DMS153 treated with DMSO at 0.1 percent for 48 hours (cell line): ENCODE results near the gene TRDN.

Experiments
- DNase-seq: peaks from one replicate; lab custom pipeline; 2025; ENCODE audit not compliant: unreplicated experiment; lab: John Stamatoyannopoulos, UW

Gene TRDN

DNA sequence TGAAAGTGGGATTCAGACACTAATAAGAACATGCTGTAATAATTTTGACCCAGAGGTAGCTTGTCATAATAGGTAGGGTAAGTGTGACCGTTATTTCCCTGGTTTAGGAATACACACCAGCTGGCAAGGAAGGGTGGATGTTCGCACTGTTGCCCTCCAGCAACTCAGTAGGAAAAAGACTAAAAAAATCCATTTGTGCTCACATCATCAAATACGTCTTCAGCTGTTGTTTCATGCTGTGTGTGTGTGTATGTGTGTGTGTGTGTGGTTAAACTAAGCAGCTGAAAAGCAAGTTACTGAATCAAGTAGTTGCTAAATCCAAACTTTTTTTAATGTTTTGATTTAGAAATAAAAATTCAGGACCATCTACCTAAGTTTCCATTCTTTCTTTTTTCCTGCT, 218.7 kb downstream of the TRDN start:
- no peak for DNase-seq

DNA sequence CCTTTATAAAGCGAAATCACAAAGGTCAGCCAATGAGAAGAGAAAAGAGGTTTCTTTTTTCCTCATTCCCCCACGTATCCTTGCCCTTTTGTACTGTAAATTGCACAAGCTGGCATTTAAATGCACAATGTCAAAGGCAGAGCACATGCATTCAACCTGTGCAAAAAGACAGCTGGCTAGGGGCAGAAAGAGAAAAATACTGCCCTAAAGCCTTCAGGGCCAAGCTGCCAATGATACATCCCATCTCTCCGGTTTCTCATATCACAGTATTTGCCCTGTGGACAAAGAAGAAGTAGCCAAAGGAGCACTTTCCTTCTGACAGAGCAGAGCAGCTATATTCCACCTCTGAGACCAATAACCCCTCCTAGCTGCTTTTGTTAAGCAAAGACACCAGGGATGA, 219.2 kb downstream of the TRDN start:
- no peak for DNase-seq

DNA sequence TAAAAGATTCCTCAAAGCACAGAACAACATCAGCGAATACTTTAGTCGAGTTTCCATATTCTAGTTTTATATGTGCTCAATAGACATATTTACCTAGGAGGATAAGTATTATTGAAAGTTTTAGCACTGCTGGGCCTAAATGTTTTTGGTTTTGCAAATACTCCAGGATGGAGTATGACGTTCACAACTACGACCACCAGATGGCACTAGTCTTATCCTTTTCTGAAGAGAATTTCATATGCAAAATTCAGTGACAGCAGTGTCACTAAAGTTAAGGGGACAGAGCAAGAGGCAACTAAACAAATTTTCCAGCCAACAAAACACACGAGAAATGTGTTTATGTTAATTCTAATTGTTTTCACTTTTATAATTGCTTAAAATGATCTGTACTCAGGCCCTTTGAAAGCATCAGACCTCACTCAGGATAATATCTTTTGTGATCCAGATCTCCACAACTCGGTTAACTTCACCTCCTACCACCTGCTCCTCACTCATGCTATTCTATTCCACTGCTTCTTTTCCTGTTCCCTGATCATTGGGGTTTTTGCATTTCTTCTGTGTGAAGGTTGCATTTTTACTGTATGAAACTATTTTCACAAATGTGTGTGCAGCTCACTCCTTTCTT, 220.8 kb downstream of the TRDN start:
- DNase-seq, result peak; percentile 48

DNA sequence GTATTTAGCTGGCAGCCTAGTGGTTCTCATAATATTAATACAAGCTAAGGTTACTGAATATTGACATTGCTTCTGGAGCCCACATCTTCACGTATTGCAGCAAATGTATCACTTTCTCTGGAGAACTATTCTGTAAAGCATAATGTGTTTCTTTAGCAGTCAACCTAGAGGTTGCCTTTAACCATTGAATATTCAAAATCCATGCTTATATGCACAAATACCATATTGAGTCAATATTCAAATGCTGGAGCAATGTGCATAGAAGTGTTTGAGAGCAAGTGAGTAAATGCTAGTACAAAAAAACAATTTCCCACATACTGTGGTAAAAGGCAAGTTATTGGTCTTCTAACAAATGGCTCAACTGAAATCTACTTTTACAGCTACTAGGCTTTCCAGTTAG, 231.8 kb downstream of the TRDN start:
- no peak for DNase-seq

DNA sequence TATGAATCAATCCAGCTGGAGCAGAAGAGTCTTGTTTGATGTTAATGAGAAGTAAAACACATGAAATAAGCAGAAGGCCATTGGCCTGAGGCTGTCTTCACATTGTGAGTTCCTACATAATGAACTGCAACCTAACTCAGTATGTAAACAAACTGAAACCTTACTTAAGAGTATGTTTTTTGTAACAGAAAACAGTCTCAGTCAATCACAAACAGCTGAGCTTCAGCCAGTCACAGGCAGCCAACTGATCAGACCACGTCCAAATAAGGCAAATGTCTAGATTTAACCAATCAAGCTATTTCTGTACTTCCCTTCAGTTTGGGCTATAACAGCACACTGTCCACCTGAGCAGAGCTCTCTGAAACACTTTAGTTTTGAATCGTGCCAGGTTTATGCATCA, 234.7 kb downstream of the TRDN start:
- no peak for DNase-seq

DNA sequence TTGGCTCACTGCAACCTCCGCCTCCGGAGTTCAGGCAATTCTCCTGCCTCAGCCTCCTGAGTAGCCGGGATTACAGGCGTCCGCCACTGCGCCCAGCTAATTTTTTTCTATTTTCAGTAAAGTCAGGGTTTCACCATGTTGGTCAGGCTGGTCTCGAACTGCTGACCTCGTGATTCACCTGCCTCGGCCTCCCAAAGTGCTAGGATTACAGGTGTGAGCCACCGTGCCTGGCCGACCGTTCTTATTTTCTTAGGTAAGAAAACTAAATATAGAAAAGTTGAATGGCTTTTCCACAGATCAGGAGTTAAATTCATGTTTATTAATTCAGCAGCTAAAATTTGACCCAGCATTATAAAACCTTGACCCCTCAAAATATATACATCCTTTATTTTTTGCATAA, 238.7 kb downstream of the TRDN start:
- no peak for DNase-seq

DNA sequence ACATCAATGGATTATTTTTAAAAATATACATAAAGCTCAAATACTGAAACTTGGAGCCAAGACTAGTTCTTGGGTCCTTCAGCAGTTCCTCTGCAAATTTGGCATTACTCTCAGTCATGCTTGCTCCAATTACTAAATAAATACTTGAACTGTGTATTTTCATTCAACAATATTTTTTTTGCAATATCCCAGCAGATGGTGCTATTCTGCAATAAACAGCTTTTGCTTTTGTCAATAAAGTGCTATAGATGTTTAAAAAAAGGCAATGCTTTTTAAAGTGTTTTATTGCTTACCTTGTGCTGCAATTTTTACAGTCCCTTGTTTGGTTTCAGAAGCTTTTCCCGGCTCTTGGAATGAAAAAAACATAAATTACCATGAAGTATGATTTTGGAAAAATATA, 243.4 kb downstream of the TRDN start:
- DNase-seq, result peak; percentile 74

DNA sequence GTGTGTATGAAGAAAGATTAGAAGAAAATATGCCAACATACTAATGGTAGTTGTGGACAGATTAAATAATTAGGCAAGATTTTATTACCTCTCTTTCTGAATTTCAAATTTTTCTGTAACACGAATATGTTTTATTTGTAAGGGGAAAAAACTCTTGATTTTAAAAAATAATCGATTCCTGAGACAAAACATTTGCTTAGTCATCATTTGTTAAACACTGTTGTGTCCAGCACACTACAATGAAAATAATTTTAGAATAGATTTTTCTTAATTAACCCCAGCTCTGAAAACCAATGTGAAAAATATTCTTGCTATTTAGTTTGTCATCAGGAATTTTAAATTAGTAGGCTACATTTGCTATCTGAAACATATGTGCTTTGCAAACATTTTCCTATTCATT, 253.0 kb downstream of the TRDN start:
- no peak for DNase-seq

DNA sequence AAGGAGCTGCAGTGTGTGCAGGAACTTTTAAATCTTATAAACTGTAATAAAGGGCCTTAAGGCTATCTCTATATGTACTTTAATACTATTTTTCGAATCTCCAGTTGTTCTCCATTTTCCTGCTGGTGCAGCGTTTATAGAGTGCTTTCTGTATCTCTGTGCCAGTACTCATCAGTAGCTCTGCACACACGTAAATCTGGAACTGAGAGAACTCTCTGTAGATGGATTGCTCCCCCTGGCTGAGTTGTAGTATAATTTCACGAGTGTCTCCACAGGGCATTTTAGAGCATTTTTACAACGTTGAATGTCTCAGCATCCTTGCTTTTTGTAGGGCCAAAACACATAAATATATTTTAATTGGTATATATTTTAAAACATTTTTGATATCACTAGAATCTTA, 256.5 kb downstream of the TRDN start:
- DNase-seq, result peak; percentile 45

DNA sequence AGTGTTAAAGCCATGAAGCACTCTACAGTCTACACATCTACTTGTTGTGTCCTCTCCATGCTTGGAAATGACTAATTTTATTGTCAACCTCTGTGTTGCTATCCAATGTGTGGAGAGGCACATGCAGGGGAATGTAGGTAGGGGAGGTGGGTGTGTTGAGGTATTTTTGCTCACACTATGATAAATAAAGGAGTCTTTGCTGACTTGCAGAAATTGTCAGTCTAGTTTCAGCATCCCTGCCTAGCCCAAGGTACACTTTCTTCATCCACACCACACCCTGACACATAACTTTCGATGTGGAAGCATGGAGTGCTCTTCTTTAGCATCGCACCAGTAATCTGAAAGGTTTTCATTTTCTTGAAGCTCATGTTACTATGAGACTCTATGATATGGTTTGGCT, 264.0 kb downstream of the TRDN start:
- no peak for DNase-seq

DNA sequence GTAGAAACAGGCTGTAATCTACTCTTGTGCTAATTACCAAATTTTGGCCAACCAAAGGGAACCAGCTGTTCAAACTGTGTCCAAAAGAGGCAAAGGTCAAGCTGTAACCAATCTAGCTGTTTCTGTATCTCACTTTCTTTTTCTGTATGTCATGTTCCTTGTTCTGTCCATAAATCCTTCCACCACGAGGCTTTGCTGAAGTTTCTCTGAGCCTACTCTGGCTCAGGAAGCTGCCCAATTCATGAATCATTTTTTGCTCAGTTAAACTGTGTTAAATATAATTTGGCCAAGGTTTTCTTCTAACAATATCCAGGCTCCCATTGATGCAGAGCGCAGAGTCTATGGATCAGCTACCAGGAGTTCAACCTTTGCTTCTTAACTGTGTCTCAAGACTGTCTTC, 272.8 kb downstream of the TRDN start:
- DNase-seq, result no peak

DNA sequence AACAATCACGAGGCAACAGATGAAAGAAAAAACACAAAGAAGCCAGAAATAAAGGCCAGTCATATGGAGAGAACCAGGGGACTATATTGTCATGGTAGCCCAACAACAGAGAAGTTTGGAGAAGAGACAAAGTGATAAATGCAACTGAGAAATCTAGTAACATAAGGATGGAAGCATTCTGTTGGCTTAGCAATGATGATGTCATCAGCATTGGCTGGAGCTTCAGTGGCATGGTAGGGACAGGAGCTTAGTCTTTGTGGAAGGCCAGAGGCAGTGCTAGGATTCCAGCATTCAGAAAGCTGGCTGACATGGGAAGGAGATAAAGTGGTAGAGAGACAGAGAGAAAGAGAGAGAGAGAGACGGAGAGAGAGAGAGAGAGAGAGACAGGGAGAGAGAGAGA, 276.4 kb downstream of the TRDN start:
- no peak for DNase-seq

DNA sequence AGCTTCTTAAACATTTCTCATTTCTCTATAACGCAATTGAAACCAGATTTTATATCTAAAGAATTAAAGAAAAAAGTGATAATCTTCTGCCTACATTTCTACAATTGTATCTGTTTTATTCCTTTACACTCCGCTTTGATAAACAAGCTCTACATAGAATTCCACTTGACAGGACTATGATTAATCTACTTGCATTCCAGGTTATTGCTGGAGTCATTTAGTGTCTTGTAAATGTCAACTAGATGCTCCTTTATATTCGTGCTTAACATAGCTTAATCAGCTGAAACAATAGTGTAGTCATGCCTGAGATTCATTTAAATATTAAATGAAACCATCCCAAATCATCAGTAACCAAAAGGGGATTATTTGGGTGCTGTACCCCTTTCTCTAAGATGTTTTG, 284.0 kb downstream of the TRDN start:
- no peak for DNase-seq

DNA sequence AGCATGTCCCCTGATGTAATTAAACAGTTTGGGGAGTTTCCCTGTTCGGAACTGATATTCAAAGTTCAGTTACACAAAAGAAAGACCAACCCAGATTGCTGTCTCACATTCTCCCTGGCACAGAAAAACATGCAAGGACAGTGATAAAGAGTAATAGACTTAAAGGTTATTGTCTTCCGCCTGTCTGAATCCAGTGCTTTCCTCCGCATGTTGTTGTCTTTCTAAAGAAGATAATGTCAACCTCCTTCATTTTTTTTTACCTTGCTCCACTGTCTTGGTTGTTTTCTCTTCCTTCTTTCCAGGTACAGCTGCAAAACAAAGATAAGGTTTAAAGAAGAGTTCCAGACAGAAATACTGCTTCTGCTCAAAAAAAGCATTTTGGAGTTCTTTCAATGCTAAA, 284.5 kb downstream of the TRDN start:
- no peak for DNase-seq

DNA sequence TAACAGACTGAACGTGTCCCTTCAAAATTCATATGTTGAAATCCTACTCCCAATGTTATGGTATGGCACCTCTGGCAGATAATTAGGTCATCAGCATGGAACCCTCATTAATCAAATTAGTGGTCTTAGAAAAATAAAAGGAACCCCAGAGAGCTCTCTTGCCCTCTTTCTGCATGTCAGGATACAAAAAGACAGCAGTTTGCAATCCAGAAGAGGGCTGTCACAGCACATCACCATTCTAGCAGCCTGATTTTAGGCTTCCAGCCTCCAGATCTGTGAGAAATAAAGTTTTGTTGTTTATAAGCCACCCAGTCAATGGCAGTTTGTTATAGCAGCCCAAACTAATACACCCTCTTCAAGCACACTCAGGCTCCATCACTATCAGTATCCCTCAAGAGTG, 292.9 kb downstream of the TRDN start:
- DNase-seq, result no peak

DNA sequence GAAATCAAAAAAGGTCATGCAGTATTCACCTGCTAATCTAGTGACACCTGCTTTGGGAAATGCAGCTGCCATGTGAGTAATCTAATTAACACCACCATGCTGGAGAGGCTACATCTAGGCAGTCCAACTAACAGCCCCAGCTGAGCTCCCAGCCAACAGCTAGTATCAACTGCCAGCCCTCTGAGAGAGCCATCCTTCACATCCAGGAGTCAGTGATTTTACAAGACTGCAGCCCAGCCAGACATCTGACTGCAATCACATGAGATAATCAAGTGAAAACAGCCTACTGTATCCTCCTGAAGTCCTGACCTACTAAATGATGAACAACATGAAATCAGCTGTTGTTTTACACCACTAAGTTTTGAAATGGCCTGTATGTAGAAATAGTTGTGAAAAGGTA, 298.4 kb downstream of the TRDN start:
- no peak for DNase-seq

DNA sequence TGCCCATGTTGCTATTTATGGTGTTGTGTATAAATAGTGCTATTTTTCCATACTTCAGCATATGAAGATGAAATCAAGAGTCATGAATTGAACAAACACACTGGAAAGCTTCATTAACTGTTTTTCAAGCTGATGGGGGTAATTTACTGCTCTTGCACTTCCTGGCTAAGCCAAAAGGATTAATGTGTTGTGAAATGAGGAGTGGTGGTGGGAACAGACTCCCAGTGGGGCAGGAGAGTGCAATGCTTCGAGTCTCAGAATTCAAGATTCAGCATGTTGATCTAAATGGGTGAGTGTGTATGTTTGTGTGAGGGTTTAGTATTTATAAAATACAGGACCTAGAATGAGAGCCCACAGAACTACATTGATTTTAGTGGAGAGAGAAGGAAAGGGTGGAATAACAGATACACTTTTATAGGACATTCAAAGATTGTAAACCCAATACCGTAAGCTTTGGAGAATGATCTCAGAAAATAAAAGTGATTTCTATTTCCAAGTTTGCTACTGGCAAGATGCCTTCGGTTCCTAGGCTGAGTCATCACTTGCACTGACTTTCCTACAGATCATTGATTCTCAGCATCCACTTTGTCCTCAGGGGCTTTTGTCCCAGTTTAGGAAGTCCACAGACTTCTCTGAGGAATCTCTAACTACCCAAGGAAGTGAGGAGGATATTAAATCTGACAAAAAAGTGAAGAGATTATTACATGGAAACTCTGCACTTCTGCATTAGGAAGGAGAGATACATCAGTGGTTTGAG, 303.6 kb downstream of the TRDN start:
- no peak for DNase-seq

DNA sequence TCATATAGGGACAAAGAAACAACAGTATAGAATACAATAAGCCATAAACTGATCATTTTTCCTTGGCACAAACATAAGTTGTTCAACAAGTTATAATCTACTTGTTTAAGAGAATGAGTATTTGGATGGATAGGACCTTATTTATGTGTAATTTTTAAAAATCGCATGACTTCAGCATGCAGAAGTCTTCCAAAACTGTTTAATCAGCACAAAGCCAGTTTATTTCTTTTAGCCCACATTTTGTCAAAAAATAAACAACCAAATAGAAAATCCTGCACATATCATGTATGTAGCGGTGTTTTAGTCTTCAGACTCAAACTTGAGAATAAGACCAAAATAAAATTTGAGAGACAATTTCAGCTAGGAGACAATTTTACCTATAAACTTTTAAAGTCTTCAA, 304.7 kb downstream of the TRDN start:
- DNase-seq, result no peak

DNA sequence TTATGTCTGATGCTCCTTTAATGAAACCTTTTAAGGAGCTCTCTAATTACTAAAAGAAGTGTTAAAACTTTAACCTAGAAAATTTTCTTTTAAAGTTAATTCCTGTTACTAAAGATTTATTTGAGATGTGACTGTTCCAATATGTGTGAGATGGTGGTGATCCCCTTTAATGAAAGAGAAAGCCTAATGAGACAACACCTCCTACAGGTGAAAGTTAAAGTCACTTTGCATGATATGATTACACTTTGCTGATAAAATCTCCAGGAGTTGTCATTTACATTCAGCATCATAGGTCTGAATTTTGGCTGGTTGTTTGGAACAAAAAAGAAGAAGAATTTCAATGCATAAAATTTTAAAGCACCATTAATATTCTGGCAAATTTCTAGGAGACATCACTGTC, 307.4 kb downstream of the TRDN start:
- DNase-seq, result no peak

DNA sequence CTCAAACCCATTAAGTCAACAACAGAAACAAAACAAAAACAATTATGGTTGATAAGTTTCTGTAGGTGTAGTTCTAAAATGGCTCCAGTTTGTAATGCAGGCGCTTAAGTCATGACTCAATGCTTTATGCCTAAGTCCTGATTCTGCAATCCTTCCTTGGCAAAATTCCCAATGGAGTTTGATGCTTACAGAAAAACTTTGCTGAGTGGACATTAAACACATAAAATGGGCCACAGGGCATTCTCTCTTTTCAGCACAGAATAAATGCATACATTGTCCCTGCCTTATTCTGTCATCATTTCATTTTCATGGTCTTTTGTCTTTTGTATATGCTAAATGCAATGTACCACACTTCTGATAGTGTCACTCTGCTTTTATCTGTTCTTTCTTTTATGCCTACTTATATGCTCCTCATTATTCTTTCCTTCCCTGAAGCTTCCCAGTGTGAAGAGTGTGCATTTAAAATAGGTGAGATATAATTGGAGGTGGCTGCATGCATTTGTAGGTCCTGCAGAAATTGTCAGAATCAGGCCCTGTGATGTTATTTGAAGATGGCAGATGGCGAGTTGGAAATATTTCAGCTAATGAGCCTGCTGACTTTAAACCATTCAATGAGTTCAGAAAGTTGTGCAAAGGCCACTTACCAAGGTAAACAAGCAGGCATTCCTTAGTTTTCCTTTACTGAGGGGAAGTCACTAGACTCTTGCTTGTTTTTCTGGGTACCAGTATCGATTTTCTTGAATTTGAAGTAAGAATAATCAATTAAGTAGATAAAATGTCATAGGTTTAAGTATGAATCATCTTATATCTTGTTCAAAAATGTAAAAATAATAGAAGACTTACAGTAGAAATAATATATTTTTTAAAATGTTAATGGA, 313.1 kb downstream of the TRDN start:
- no peak for DNase-seq

DNA sequence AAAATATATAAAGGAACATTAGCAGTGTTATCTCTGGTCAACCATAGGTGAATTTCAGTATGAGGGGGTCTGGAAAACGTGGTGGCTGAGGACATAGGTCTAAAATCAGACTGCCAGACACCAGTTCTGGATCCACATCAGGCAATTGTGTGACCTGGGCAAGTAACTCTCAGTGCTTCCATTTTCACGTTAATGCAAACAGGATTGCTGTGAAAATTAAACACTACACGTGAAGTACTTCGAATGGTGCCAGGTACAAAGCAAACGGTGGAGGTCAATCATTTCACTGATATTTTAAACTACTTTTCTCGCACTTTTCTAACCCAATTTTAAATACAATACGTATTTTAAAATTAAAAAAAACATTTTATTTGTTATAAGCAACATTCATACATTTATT, 315.7 kb downstream of the TRDN start:
- no peak for DNase-seq

DNA sequence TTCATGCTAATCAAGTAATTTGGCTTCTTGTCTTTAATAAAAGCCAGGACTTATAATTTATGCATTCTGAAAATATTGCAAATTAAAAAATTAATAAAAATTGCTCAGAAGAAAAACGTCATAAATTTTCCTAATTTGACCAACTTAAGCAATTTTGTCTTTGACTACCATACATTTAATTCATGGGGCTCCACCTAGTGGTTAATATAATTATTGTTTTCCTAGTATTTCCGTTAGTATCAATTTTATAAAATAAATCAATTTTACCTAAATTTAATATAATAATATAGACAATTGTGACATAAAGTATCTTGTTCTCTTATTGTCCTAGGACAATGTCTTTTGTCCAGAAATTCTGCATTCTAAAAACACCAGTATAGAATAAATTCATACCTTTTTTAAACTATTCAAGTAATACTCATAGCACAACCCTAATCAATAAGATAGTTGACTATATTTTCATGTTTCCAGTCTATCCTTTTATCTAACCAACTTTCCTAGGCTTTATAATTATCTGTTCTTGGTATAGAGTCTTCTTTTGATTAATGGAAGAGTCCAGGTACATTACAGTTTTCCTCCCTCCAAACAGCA, 319.9 kb downstream of the TRDN start:
- no peak for DNase-seq
